Measurements from ENCODE around the gene METTL26. TPM values are rescaled to one million over a fixed set of nuclear protein-coding genes. Genes with fewer than 3 reads are reported as not detected.

Gene METTL26
- polyA plus RNA-seq, 3 donors = 57.1 to 80.9 (median 70.4) TPM

GRCh38 chr16:610513-611381 lies 25.4 kb downstream of the METTL26 start:
- intact Hi-C loops (cut with micrococcal nuclease) = loop anchor here (2.0 to 5.0 kb wide), 2 partner anchors 32 to 33 kb away; no protein-coding TSS in a partner anchor

More at GRCh38 chr16:610513-611381, 25.4 kb downstream of the METTL26 start:
- peaks cover 0 to 13% (median 0%) of the 10 kb centered on the region in 7 donors for H3K9me3 Mint-ChIP-seq
- no peak overlapping the region for H3K27ac ChIP-seq (ENCODE audit: low read depth in 1 of 2, low read length in 2 of 2)
- peaks cover 7 to 17% of the 10 kb centered on the region in 2 donors for H3K36me3 ChIP-seq (replicated peaks in 1 of 2; ENCODE audit: control insufficient read depth in 1 of 2, insufficient read depth in 2 of 2, low read length in 2 of 2)
- H3K27ac Mint-ChIP-seq = peak overlapping the region in 5 of 7 donors; percentile 9 to 50 (median 33)
- no peaks in the 10 kb centered on the region for H3K4me1 ChIP-seq (ENCODE audit: control insufficient read depth in 1 of 2, insufficient read depth in 2 of 2, low read length in 2 of 2)
- no peak overlapping the region for H3K9ac ChIP-seq (ENCODE audit: insufficient read depth, low read length, poor library complexity, severe bottlenecking)
- no peaks in the 10 kb centered on the region for H3K27me3 ChIP-seq (ENCODE audit: control insufficient read depth in 2 of 2, insufficient read depth in 2 of 2, low read length in 2 of 2)
- peaks cover 17 to 29% of the 10 kb centered on the region in 2 donors for H3K36me3 Mint-ChIP-seq
- no peak overlapping the region for H3K4me3 ChIP-seq (replicated peaks in 1 of 3; ENCODE audit: low read depth in 2 of 3, low read length in 3 of 3)
- peaks cover 78% of the 10 kb centered on the region for H3K79me2 ChIP-seq (ENCODE audit: insufficient read depth, low read length)
- H3K4me2 ChIP-seq (replicated peaks; ENCODE audit: extremely low read depth, low read length, poor library complexity, severe bottlenecking) = no peak overlapping the region
- H3K9me3 ChIP-seq (replicated peaks in 1 of 2; ENCODE audit: control insufficient read depth in 1 of 2, insufficient read depth in 1 of 2, low read length in 2 of 2) = no peaks in the 10 kb centered on the region
- H3K4me1 Mint-ChIP-seq = peaks cover 6% of the 10 kb centered on the region
- no peak overlapping the region for H2AFZ ChIP-seq (ENCODE audit: insufficient read depth, low read depth, low read length, poor library complexity, severe bottlenecking)
- peak; percentile 41 to 59 (median 55) for DNase-seq
- H3K27me3 Mint-ChIP-seq (ENCODE audit: low read depth in 3 of 3) = peaks cover 0 to 2% (median 0%) of the 10 kb centered on the region in 3 donors
- TF ChIP-seq CTCF (IDR thresholded peaks at IDR 0.05) = peak; percentile 81
- 80% methylated on average over 24 of the region's 28 CpGs for WGBS (ENCODE audit: insufficient coverage)
- peaks cover 80% of the 10 kb centered on the region for H4K20me1 ChIP-seq (ENCODE audit: insufficient read depth, low read length)
- no peak overlapping the region for H3K4me3 Mint-ChIP-seq

Measured in CD14-positive monocyte (primary cell).